ENCODE results near the gene CCDC57. TPM values are rescaled to one million over a fixed set of nuclear protein-coding genes. Genes with fewer than 3 reads are reported as not detected.

The CCDC57 gene
- total and polyA plus RNA-seq, 2 of the 8 experiments (the other 6 are each of a cell fraction or from before 2014, with no cell fraction given): 8.4 to 12.9 TPM

GRCh38 chr17:82128287-82128686, 84.4 kb downstream of the CCDC57 start:
- no peak overlapping the region for H3K27ac ChIP-seq (ENCODE audit: low read depth, low read length)
- no peak overlapping the region for H4K91ac ChIP-seq (replicated peaks; ENCODE audit: insufficient read length, low read length)
- no peaks in the 10 kb centered on the region for H3K36me3 ChIP-seq (ENCODE audit: control insufficient read depth in 2 of 4, insufficient read depth in 4 of 4, low read length in 3 of 4)
- ChIA-PET POLR2A (ENCODE audit: partially characterized antibody) (interaction anchor here (1.5 kb wide), 1 partner anchor 30 kb away, joined by 5 read pairs; the partner anchor contains the start of gene FASN), CTCF (ENCODE audit: partially characterized antibody) (interaction anchor here (0.9 to 2.3 kb wide), 5 partner anchors 9 to 98 kb away, joined by 3 to 7 read pairs (median 4); no protein-coding TSS in a partner anchor)
- H3K9ac ChIP-seq (replicated peaks in 1 of 4; ENCODE audit: extremely low read depth in 1 of 4, low read depth in 3 of 4, low read length in 3 of 4): no peak overlapping the region
- H3K56ac ChIP-seq (replicated peaks; ENCODE audit: insufficient read length, low read depth, low read length): no peak overlapping the region
- no peak overlapping the region for H3K23ac ChIP-seq (ENCODE audit: insufficient read length)
- no peaks in the 10 kb centered on the region; the same call in 1 of the 2 replicates for H3K79me1 ChIP-seq (ENCODE audit: low read depth, low read length)
- H3K4me1 ChIP-seq (replicated peaks in 1 of 4; ENCODE audit: control insufficient read depth in 3 of 4, insufficient read depth in 4 of 4, low read length in 3 of 4): no peaks in the 10 kb centered on the region; a peak in 1 of 7 replicates
- no peak overlapping the region for H3K4ac ChIP-seq (replicated peaks; ENCODE audit: insufficient read length, low read depth, low read length)
- no peak overlapping the region for H2BK5ac ChIP-seq (ENCODE audit: low read depth, low read length)
- no peak for FAIRE-seq
- no peak overlapping the region for H2AFZ ChIP-seq (ENCODE audit: low read length)
- no peak overlapping the region for H4K5ac ChIP-seq (ENCODE audit: insufficient read length, low read depth, low read length)
- no peak overlapping the region for H3K4me3 ChIP-seq (ENCODE audit: extremely low read depth in 1 of 4, insufficient read depth in 2 of 4, low read depth in 3 of 4, low read length in 4 of 4)
- H4K20me1 ChIP-seq (replicated peaks in 1 of 2; ENCODE audit: control insufficient read depth in 1 of 2, insufficient read depth in 2 of 2, low read length in 2 of 2): peaks cover 0 to 1% of the 10 kb centered on the region in 2 experiments
- H3K4me2 ChIP-seq (ENCODE audit: insufficient read depth in 1 of 2, low read depth in 2 of 2, low read length in 2 of 2): no peak overlapping the region
- H2BK20ac ChIP-seq (ENCODE audit: low read length): no peak overlapping the region
- no peak overlapping the region for H2BK120ac ChIP-seq (replicated peaks; ENCODE audit: low read depth, low read length)
- H2BK15ac ChIP-seq (ENCODE audit: low read length): no peak overlapping the region
- no peak overlapping the region for H2BK12ac ChIP-seq (ENCODE audit: low read depth, low read length)
- H3K18ac ChIP-seq (ENCODE audit: extremely low read depth, low read length): no peak overlapping the region
- no peaks in the 10 kb centered on the region for H3K79me2 ChIP-seq (ENCODE audit: control insufficient read depth in 1 of 2, insufficient read depth in 2 of 2, low read length in 2 of 2)
- H3K14ac ChIP-seq (ENCODE audit: insufficient read length): no peak overlapping the region
- no peak for DNase-seq (ENCODE audit: low read depth in 1 of 2, low spot score in 2 of 2)
- no peak for TF ChIP-seq TAF1 (IDR thresholded peaks at IDR 0.05; ENCODE audit: low read depth, low read length)
- no peak for TF ChIP-seq KDM4A (IDR thresholded peaks at IDR 0.05; ENCODE audit: low read depth, low read length, severe bottlenecking)
- TF ChIP-seq SRF (IDR thresholded peaks at IDR 0.05; ENCODE audit: low read depth, low read length): no peak
- TF ChIP-seq SP1 (IDR thresholded peaks at IDR 0.05; ENCODE audit: low read depth, low read length): no peak
- H2AK5ac ChIP-seq (ENCODE audit: low read depth, low read length): no peak overlapping the region
- no peak overlapping the region for H4K8ac ChIP-seq (ENCODE audit: extremely low read depth, insufficient read depth, low read length)
- 82% methylated on average over 15 of the region's 15 CpGs; no CpG with 5 or more reads in 1 of the 2 experiments for WGBS, 2 experiments (ENCODE audit: extremely low coverage in 1 of 2, insufficient coverage in 1 of 2, insufficient read length in 1 of 2, insufficient replicate concordance in 2 of 2, low coverage in 1 of 2, low lambda C conversion rate in 2 of 2, missing lambda C conversion rate in 1 of 2)
- no peaks in the 10 kb centered on the region for H3K9me3 ChIP-seq (ENCODE audit: insufficient read depth in 2 of 2, low read depth in 1 of 2, low read length in 1 of 2)
- no peaks in the 10 kb centered on the region for H3K23me2 ChIP-seq (ENCODE audit: low read depth, low read length)
- no peaks in the 10 kb centered on the region for H3K27me3 ChIP-seq (replicated peaks in 1 of 4; ENCODE audit: control insufficient read depth in 3 of 4, extremely low read depth in 1 of 4, insufficient read depth in 3 of 4, low read length in 3 of 4)
